GM21447 (cell line): ENCODE results near the gene TPM2.

Source experiments
- ATAC-seq: cut with Tn5 transposase; IDR thresholded peaks from one replicate; pipeline ENCODE4 v1.9.1; 2021; ENCODE audit not compliant: unreplicated experiment

The TPM2 gene

DNA sequence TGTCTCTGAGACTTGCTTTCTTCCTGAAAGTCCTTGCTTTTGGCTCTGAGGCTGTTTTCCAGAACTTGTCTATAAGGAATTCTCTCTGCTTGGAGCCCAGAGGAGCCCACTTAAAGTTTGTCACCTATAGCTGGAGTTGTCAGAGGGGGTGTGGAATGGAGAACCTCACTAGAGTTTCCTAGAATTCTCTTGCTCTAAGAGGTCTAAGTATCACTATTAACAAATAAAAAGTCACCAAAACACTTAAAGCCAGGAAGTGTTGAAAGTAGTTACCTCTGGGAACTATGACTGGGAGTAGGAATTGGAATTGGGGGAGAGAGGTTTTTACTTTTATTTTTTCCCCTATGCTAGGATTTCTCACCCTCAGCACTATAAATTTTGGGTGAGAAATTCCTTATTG, 54.0 kb downstream of the TPM2 start:
- ATAC-seq = no peak
